Stomach (tissue), 9 donors: ENCODE data around the gene RSPH9. TPM values are rescaled to one million over a fixed set of nuclear protein-coding genes. Genes with fewer than 3 reads are reported as not detected.

Experiments used
- DNase-seq, 2 donors: peaks; one replicate each; pipeline versions ENCODE4 v3.0.0 to v3.0.0-alpha.2; 2013 to 2019
- H3K27ac ChIP-seq, 5 donors: fragments of 200-600 bp in 4 of 5; sonication (generic) in 4 of 5; one replicate each; pipeline ENCODE4 v1.5.1; 2013 to 2019; ENCODE audit warnings: mild to moderate bottlenecking in 1 of 5, moderate library complexity in 1 of 5
- H3K27me3 ChIP-seq, 3 donors: fragments of 200-600 bp; sonication (generic); one replicate each; pipeline ENCODE4 v1.5.1; 2017 to 2019; ENCODE audit warnings: mixed run types in 1 of 3
- H3K36me3 ChIP-seq, 4 donors: fragments of 200-600 bp; sonication (generic); 1 replicate in 3 of 4; 2 replicates in 1 of 4; pipeline ENCODE4 v1.5.1; 2016 to 2019
- H3K4me1 ChIP-seq, 4 donors: fragments of 200-600 bp; sonication (generic); one replicate each; pipeline ENCODE4 v1.5.1; 2016 to 2019
- H3K4me3 ChIP-seq, 4 donors: fragments of 200-600 bp; sonication (generic) in 3 of 4; one replicate each; pipeline ENCODE4 v1.5.1; 2016 to 2019; ENCODE audit warnings: mild to moderate bottlenecking in 1 of 4
- H3K9me3 ChIP-seq, 4 donors: fragments of 200-600 bp; sonication (generic); one replicate each; pipeline ENCODE4 v1.5.1; 2016 to 2019
- EP300 ChIP-seq: sonication (generic); formaldehyde crosslinking; IDR thresholded peaks from one replicate; pipeline ENCODE4 v1.6.1; 2017; ENCODE audit warnings: antibody characterized with exemption
- POLR2A ChIP-seq, 4 donors: fragments of 450-650 bp; IDR thresholded peaks; one replicate each; pipeline ENCODE4 v1.6.1; 2016; ENCODE audit warnings: antibody characterized with exemption in 4 of 4, control low read depth in 2 of 4, mild to moderate bottlenecking in 1 of 4, moderate library complexity in 1 of 4
- POLR2AphosphoS5 ChIP-seq, 3 donors: sonication (generic); formaldehyde crosslinking; IDR thresholded peaks; one replicate each; pipeline ENCODE4 v1.6.1; 2016; ENCODE audit warnings: antibody characterized with exemption in 3 of 3
- whole genome bisulfite sequencing, 5 donors: extraction: QIAGEN DNeasy Blood & Tissue Kit in 3 of 5; methylation state at CpG; one replicate each; pipeline versions ENCODE4 v1.1.5 to v1.1.7; 2013 to 2018; 5-methylcytosine and 5-hydroxymethylcytosine counted together
- intact Hi-C: fragments of 100-400 bp; cut with DNase I; formaldehyde crosslinking; loops from one replicate; pipeline ENCODE4 v1.15.1; 2023; ENCODE audit warnings: low total_unique reads
- polyA plus RNA-seq, 3 donors: library from polyadenylated mRNA; stranded (reverse); fragments of 200-250 nt; gene quantifications; one replicate each; pipeline ENCODE4 v1.2.3, GENCODE V29; 2013
- total RNA-seq, 5 donors: library from RNA; depleted of rRNA; stranded (reverse); fragments of >200 nt; gene quantifications; one replicate each; pipeline versions ENCODE4 v1.1.0 to v1.2.3, GENCODE V29; 2014 to 2016
- TF ChIP-seq, protein P1 (sequence below), 7 experiments: fragments of 450-650 bp in 4 of 7; fragments of 200-600 bp in 3 of 7; sonication (generic) in 3 of 7; IDR thresholded peaks; one replicate each; pipeline ENCODE4 v1.5.1; 2016 to 2019; ENCODE audit warnings: antibody characterized with exemption in 7 of 7, control low read depth in 2 of 7, mild to moderate bottlenecking in 1 of 7
- donor health status: healthy with polysubstance abuse.
- donor health status: Bipolar disorder and iron deficiency.
- donor health status: healthy.

RSPH9 gene
- total and polyA plus RNA-seq, 8 donors, result 0.18 to 0.92 (median 0.42) TPM; not detected in 4

GRCh38 chr6:43608807-43609206 lies 36.0 kb upstream of the RSPH9 start:
- Histone ChIP-seq H3K27ac (peak overlapping the region in 1 of 5 donors; percentile 1), H3K4me1 (peaks cover 0 to 13% (median 0%) of the 10 kb centered on the region in 4 donors), H3K4me3 (no peak overlapping the region), H3K9me3 (no peaks in the 10 kb centered on the region), H3K27me3 (no peaks in the 10 kb centered on the region), H3K36me3 (peaks cover 24 to 78% (median 64%) of the 10 kb centered on the region in 4 donors)
- no peak for DNase-seq
- intact Hi-C loops, result no loop called here
- 37 to 63% (median 48%) methylated on average over 1 of the region's 1 CpG for WGBS, 5 donors
- TF ChIP-seq EP300, result no peak
- TF ChIP-seq POLR2AphosphoS5 (IDR thresholded peaks at IDR 0.05), result no peak
- no peak for TF ChIP-seq POLR2A (IDR thresholded peaks at IDR 0.05)
- TF ChIP-seq, protein P1, sequence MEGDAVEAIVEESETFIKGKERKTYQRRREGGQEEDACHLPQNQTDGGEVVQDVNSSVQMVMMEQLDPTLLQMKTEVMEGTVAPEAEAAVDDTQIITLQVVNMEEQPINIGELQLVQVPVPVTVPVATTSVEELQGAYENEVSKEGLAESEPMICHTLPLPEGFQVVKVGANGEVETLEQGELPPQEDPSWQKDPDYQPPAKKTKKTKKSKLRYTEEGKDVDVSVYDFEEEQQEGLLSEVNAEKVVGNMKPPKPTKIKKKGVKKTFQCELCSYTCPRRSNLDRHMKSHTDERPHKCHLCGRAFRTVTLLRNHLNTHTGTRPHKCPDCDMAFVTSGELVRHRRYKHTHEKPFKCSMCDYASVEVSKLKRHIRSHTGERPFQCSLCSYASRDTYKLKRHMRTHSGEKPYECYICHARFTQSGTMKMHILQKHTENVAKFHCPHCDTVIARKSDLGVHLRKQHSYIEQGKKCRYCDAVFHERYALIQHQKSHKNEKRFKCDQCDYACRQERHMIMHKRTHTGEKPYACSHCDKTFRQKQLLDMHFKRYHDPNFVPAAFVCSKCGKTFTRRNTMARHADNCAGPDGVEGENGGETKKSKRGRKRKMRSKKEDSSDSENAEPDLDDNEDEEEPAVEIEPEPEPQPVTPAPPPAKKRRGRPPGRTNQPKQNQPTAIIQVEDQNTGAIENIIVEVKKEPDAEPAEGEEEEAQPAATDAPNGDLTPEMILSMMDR (IDR thresholded peaks at IDR 0.05), result no peak

DNA sequence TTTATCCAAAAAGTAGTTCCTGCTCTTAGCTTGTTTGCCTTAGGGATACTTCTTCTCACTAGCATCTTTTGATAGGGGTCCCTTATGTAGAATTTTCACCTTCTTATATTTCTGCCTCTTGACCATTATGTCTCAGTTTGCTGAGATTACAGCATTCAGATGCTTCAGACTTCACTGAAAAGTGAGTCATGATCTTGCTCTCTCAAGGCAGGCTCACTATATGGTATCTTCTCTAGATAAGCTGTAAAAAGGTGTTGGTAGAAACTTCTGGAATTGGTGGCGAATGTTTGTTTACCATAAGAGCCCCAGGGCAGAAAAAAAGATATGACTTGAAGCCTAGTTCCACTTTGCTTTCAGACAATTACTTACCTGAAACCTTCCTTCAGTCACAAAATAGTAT lies 35.4 kb upstream of the RSPH9 start:
- H3K36me3 ChIP-seq, result peaks cover 30 to 78% (median 64%) of the 10 kb centered on the region in 4 donors
- H3K27ac ChIP-seq, result no peak overlapping the region
- no peak overlapping the region for H3K4me3 ChIP-seq
- H3K9me3 ChIP-seq, result no peaks in the 10 kb centered on the region
- intact Hi-C loops, result no loop called here
- peaks cover 0 to 13% (median 0%) of the 10 kb centered on the region in 4 donors for H3K4me1 ChIP-seq
- no peak for TF ChIP-seq POLR2A (IDR thresholded peaks at IDR 0.05)
- no peak for TF ChIP-seq POLR2AphosphoS5 (IDR thresholded peaks at IDR 0.05)
- TF ChIP-seq EP300, result no peak
- TF ChIP-seq, protein P1 (IDR thresholded peaks at IDR 0.05), result no peak
- H3K27me3 ChIP-seq, result no peaks in the 10 kb centered on the region
- DNase-seq, result no peak
- WGBS, 5 donors, result 43 to 73% (median 62%) methylated on average over 1 of the region's 1 CpG

- 96 to 99% (median 98%) methylated on average over 5 of the region's 5 CpGs for WGBS, 5 donors
- no peak for DNase-seq
- Histone ChIP-seq H3K4me3 (no peak overlapping the region), H3K36me3 (peaks cover 30 to 78% (median 64%) of the 10 kb centered on the region in 4 donors), H3K27me3 (no peaks in the 10 kb centered on the region), H3K9me3 (no peaks in the 10 kb centered on the region), H3K4me1 (peaks cover 0 to 13% (median 0%) of the 10 kb centered on the region in 4 donors), H3K27ac (no peak overlapping the region)
- TF ChIP-seq POLR2AphosphoS5 (IDR thresholded peaks at IDR 0.05) (no peak), POLR2A (IDR thresholded peaks at IDR 0.05) (no peak), EP300 (no peak)
- TF ChIP-seq, protein P1 (IDR thresholded peaks at IDR 0.05), result no peak
- intact Hi-C loops, result no loop called here
Observed at GRCh38 chr6:43610431-43610830, 34.4 kb upstream of the RSPH9 start.

- intact Hi-C loops, result no loop called here
- Histone ChIP-seq H3K27me3 (no peaks in the 10 kb centered on the region), H3K36me3 (peaks cover 19 to 71% (median 57%) of the 10 kb centered on the region in 4 donors), H3K9me3 (no peaks in the 10 kb centered on the region), H3K4me1 (peaks cover 0 to 3% (median 0%) of the 10 kb centered on the region in 4 donors), H3K27ac (no peak overlapping the region), H3K4me3 (no peak overlapping the region)
- TF ChIP-seq POLR2A (IDR thresholded peaks at IDR 0.05), result no peak
- TF ChIP-seq, protein P1 (IDR thresholded peaks at IDR 0.05), result no peak
- no peak for TF ChIP-seq POLR2AphosphoS5 (IDR thresholded peaks at IDR 0.05)
- no peak for TF ChIP-seq EP300
- no peak for DNase-seq
- 92 to 97% (median 94%) methylated on average over 5 to 6 of the region's 6 CpGs for WGBS, 5 donors
Observed at GRCh38 chr6:43613721-43614395, 31.0 kb upstream of the RSPH9 start.
